Transverse colon (tissue), 4 donors: ENCODE data around the gene LIX1L.

ENCODE experiments used
- EP300 ChIP-seq: sonication (generic); formaldehyde crosslinking; IDR thresholded peaks from one replicate; pipeline ENCODE4 v1.6.1; 2017; ENCODE audit warnings: antibody characterized with exemption, low read depth
- POLR2A ChIP-seq: fragments of 450-650 bp; IDR thresholded peaks from one replicate; pipeline ENCODE4 v1.6.1; 2016; ENCODE audit warnings: antibody characterized with exemption, mild to moderate bottlenecking, moderate library complexity
- POLR2AphosphoS5 ChIP-seq, 3 donors: sonication (generic); formaldehyde crosslinking; IDR thresholded peaks; one replicate each; pipeline ENCODE4 v1.6.1; 2016; ENCODE audit warnings: antibody characterized with exemption in 3 of 3
- TF ChIP-seq, protein P1 (sequence below), 5 experiments: fragments of 200-600 bp in 3 of 5; fragments of 450-650 bp in 2 of 5; sonication (generic) in 3 of 5; IDR thresholded peaks; 1 replicate in 2 of 5; 2 replicates in 3 of 5; pipeline ENCODE4 v1.5.1; 2016 to 2017; ENCODE audit warnings: antibody characterized with exemption in 5 of 5, inconsistent platforms in 3 of 5, mild to moderate bottlenecking in 2 of 5, moderate library complexity in 1 of 5

DNA sequence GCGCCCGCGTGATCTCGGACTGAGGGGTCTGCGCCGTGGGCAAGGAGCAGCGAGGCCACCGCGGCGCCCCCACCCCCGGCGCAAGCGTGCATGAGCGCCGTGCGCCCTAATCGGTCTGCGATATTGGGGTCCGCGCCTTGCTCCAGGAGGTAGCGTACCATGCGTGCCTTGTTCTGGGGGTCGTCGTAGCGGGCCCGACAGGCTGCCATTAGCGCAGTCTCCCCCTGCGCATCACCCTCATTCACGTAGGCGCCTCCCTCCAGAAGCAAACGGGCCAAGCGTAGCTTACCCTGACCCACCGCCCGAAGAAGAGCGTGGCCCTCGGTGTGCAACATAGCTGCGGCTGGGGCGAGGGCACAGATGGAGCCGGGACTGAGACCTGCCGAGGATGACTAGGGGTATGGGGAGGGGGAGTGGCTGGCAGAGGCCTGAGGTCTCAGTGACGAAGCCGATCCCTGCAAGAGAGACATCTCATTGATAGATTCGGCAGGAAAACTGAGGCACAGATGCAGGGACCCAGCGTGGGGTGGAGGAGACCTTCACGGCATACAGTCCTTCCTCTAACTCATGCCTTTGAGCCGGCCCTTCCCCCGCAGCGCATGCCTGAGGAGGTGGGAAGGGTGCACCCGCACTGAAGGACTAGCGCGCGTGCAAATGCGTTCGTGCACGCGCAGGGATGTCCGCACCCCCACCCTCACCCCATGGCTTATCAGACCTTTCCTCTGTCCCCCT is 3.8 kb upstream of the LIX1L start:
- TF ChIP-seq, protein P1, sequence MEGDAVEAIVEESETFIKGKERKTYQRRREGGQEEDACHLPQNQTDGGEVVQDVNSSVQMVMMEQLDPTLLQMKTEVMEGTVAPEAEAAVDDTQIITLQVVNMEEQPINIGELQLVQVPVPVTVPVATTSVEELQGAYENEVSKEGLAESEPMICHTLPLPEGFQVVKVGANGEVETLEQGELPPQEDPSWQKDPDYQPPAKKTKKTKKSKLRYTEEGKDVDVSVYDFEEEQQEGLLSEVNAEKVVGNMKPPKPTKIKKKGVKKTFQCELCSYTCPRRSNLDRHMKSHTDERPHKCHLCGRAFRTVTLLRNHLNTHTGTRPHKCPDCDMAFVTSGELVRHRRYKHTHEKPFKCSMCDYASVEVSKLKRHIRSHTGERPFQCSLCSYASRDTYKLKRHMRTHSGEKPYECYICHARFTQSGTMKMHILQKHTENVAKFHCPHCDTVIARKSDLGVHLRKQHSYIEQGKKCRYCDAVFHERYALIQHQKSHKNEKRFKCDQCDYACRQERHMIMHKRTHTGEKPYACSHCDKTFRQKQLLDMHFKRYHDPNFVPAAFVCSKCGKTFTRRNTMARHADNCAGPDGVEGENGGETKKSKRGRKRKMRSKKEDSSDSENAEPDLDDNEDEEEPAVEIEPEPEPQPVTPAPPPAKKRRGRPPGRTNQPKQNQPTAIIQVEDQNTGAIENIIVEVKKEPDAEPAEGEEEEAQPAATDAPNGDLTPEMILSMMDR (IDR thresholded peaks at IDR 0.05) = no peak
- TF ChIP-seq POLR2AphosphoS5 (IDR thresholded peaks at IDR 0.05) (no peak), EP300 (no peak), POLR2A (no peak)
